WTC11 (cell line): Measurements from ENCODE around the gene TEDC2. TPM values are rescaled to one million over a fixed set of nuclear protein-coding genes. Genes with fewer than 3 reads are reported as not detected.

Source experiments
- ATAC-seq: fragments of 200-7000 bp; cut with Tn5 transposase; 2 replicates; pipeline ENCODE4 v1.10.0; 2021; ENCODE audit warnings: mild to moderate bottlenecking, moderate library complexity
- CTCF ChIA-PET: fragments of 300-600 bp; sonication (Branson Sonifier 250); formaldehyde crosslinking; loops from one replicate; lab custom pipeline; 2021; ENCODE audit warnings: antibody characterized with exemption; lab: Charles Lee
- POLR2A ChIA-PET: fragments of 350-600 bp; sonication (Branson Sonifier 250); formaldehyde crosslinking; loops from one replicate; lab custom pipeline; 2021; ENCODE audit warnings: antibody characterized with exemption; lab: Charles Lee
- DNase-seq: peaks from one replicate; pipeline ENCODE4 v3.0.0; 2021; ENCODE audit warnings: low spot score
- H3K27ac Mint-ChIP-seq: 2 replicates; pipeline ENCODE4 v1.8.0; 2021; ENCODE audit warnings: mixed read lengths
- H3K27me3 Mint-ChIP-seq: 2 replicates; pipeline ENCODE4 v1.8.0; 2021; ENCODE audit warnings: low read depth, mild to moderate bottlenecking, moderate library complexity, mixed read lengths
- H3K36me3 Mint-ChIP-seq: 2 replicates; pipeline ENCODE4 v1.8.0; 2021; ENCODE audit warnings: mixed read lengths
- H3K4me1 Mint-ChIP-seq: 2 replicates; pipeline ENCODE4 v1.8.0; 2022; ENCODE audit warnings: mixed read lengths
- H3K4me3 Mint-ChIP-seq: 2 replicates; pipeline ENCODE4 v1.8.0; 2021; ENCODE audit warnings: mild to moderate bottlenecking, moderate library complexity, mixed read lengths
- H3K9me3 Mint-ChIP-seq: 2 replicates; pipeline ENCODE4 v1.8.0; 2021; ENCODE audit warnings: mixed read lengths
- ARID4B ChIP-seq: sonication (generic); formaldehyde crosslinking; IDR thresholded peaks from 2 replicates; pipeline ENCODE4 v1.8.0; 2023; ENCODE audit warnings: missing genetic modification reagents, mild to moderate bottlenecking, borderline replicate concordance
- ATF1 ChIP-seq: sonication (generic); formaldehyde crosslinking; IDR thresholded peaks from 2 replicates; pipeline ENCODE4 v1.8.1; 2023; ENCODE audit warnings: mild to moderate bottlenecking, moderate library complexity, missing genetic modification reagents
- CBFB ChIP-seq: sonication (generic); formaldehyde crosslinking; IDR thresholded peaks from 2 replicates; pipeline ENCODE4 v1.8.1; 2022; ENCODE audit warnings: mild to moderate bottlenecking, low read depth, missing genetic modification reagents
- ETV6 ChIP-seq: sonication (generic); formaldehyde crosslinking; IDR thresholded peaks from 2 replicates; pipeline ENCODE4 v1.8.1; 2022; ENCODE audit warnings: mild to moderate bottlenecking, missing genetic modification reagents
- FOXP1 ChIP-seq: sonication (generic); formaldehyde crosslinking; IDR thresholded peaks from 2 replicates; pipeline ENCODE4 v1.8.0; 2022; ENCODE audit warnings: missing genetic modification reagents, mild to moderate bottlenecking, moderate library complexity, borderline replicate concordance
- GRHL2 ChIP-seq: fragments of 250-450 bp; sonication (Bioruptor Pico); IDR thresholded peaks from 2 replicates; pipeline ENCODE4 v1.8.0; 2022; ENCODE audit warnings: mild to moderate bottlenecking, moderate library complexity; ENCODE audit not compliant: insufficient replicate concordance, severe bottlenecking
- MXD4 ChIP-seq: fragments of 250-450 bp; sonication (Bioruptor Pico); IDR thresholded peaks from 2 replicates; pipeline ENCODE4 v1.8.0; 2021; ENCODE audit warnings: mild to moderate bottlenecking, moderate library complexity, borderline replicate concordance
- MYBL2 ChIP-seq: sonication (generic); formaldehyde crosslinking; IDR thresholded peaks from 2 replicates; pipeline ENCODE4 v1.8.1; 2023; ENCODE audit warnings: mild to moderate bottlenecking, moderate library complexity, missing genetic modification reagents
- NR3C1 ChIP-seq: sonication (generic); formaldehyde crosslinking; conservative IDR thresholded peaks from 2 replicates; pipeline ENCODE4 v1.8.1; 2023; ENCODE audit warnings: low read depth, mild to moderate bottlenecking, missing genetic modification reagents
- SOX15 ChIP-seq: fragments of 250-450 bp; sonication (Bioruptor Pico); IDR thresholded peaks from 2 replicates; pipeline ENCODE4 v1.9.0; 2021; ENCODE audit warnings: mild to moderate bottlenecking
- SP1 ChIP-seq: sonication (generic); formaldehyde crosslinking; conservative IDR thresholded peaks from 2 replicates; pipeline ENCODE4 v1.8.1; 2022; ENCODE audit warnings: missing genetic modification reagents
- TEAD1 ChIP-seq: sonication (generic); formaldehyde crosslinking; IDR thresholded peaks from 2 replicates; pipeline ENCODE4 v1.8.0; 2022; ENCODE audit warnings: mild to moderate bottlenecking, missing genetic modification reagents
- USF2 ChIP-seq: sonication (generic); formaldehyde crosslinking; IDR thresholded peaks from 2 replicates; pipeline ENCODE4 v1.8.1; 2023; ENCODE audit warnings: mild to moderate bottlenecking, missing genetic modification reagents, moderate library complexity
- ZMAT4 ChIP-seq: fragments of 250-450 bp; sonication (Bioruptor Pico); IDR thresholded peaks from 2 replicates; pipeline ENCODE4 v1.9.0; 2021; ENCODE audit warnings: mild to moderate bottlenecking
- ZNF232 ChIP-seq: sonication (generic); formaldehyde crosslinking; IDR thresholded peaks from 2 replicates; pipeline ENCODE4 v1.8.0; 2022; ENCODE audit warnings: mild to moderate bottlenecking, missing genetic modification reagents
- ZNF263 ChIP-seq: sonication (generic); formaldehyde crosslinking; IDR thresholded peaks from 2 replicates; pipeline ENCODE4 v1.8.1; 2022; ENCODE audit warnings: low read depth, mild to moderate bottlenecking, moderate library complexity, missing genetic modification reagents
- ZNF396 ChIP-seq: fragments of 250-450 bp; sonication (Bioruptor Pico); IDR thresholded peaks from 2 replicates; pipeline ENCODE4 v1.8.0; 2021; ENCODE audit warnings: mild to moderate bottlenecking, moderate library complexity, borderline replicate concordance
- ZNF423 ChIP-seq: fragments of 250-450 bp; sonication (Bioruptor Pico); IDR thresholded peaks from 2 replicates; pipeline ENCODE4 v2.1.2; 2022; ENCODE audit warnings: mild to moderate bottlenecking, moderate library complexity
- ZNF425 ChIP-seq: fragments of 250-450 bp; sonication (Bioruptor Pico); conservative IDR thresholded peaks from 2 replicates; pipeline ENCODE4 v1.9.0; 2021; ENCODE audit warnings: mild to moderate bottlenecking
- ZNF671 ChIP-seq: fragments of 250-450 bp; sonication (Bioruptor Pico); IDR thresholded peaks from 2 replicates; pipeline ENCODE4 v1.8.0; 2021; ENCODE audit warnings: mild to moderate bottlenecking
- total RNA-seq: library from RNA; stranded (reverse); gene quantifications from 3 replicates; pipeline ENCODE4 v1.2.3, GENCODE V29; 2021
- TF ChIP-seq, protein P1 (sequence below): sonication (generic); formaldehyde crosslinking; IDR thresholded peaks from 2 replicates; pipeline ENCODE4 v1.8.1; 2022; ENCODE audit warnings: missing genetic modification reagents, borderline replicate concordance
- TF ChIP-seq, protein P2 (sequence below): sonication (generic); formaldehyde crosslinking; IDR thresholded peaks from 2 replicates; pipeline ENCODE4 v1.8.1; 2022; ENCODE audit warnings: low read depth, mild to moderate bottlenecking, moderate library complexity, missing genetic modification reagents, borderline replicate concordance

Gene TEDC2
- total RNA-seq, 1 experiment from 2014 or later: 61.6 TPM

DNA sequence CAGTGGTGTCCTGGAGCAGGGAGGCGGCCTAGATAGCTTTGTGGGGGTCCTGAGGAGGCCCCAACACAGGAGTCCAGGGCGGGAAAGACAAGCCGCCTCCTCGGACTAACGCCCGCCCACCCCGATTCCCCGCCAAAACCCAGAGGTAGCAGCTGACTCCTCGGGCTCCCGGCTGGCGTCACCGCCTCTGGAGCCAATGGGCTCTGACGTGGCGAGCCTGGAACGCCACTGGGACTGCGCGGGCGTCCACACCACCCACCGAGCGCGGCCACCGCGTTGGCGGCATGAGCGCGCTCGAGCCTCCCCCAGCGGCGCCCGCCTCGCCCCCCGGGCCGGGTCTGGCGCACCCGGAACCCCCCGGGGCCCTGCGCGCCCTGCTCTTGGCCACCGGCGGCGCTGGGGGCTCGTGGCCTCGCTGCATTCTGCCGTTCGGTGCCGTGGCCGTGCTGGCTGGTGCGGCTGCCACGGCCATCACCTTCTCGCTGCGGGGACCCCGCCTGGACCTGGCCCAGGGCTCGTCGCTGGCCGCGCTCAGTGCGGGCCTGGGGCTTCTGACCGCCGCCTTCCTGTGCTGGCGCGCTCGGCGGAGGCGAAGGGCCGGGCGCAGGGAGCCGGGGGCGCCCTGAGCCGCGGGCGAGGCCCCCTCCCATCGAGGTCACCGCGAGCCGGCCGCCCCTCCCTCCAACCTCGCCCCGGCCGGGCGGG lies 7.8 kb downstream of the TEDC2 start:
- DNase-seq (peak; percentile 73), ATAC-seq (peak; percentile 38)
- Mint-ChIP-seq H3K27me3 (peaks cover 30% of the 10 kb centered on the region), H3K4me3 (peak overlapping the region; percentile 59), H3K9me3 (no peaks in the 10 kb centered on the region), H3K27ac (no peak overlapping the region), H3K4me1 (peaks cover 14% of the 10 kb centered on the region), H3K36me3 (peaks cover 6% of the 10 kb centered on the region; the same call in 1 of the 2 replicates)
- ChIA-PET POLR2A (interaction anchor here (0.6 to 3.3 kb wide), 4 partner anchors 8 to 1136 kb away, joined by 3 to 15 read pairs (median 4); partner anchors contain the start of gene TEDC2), CTCF (interaction anchor here (0.5 to 5.9 kb wide), 6 partner anchors 27 to 587 kb away, joined by 3 to 53 read pairs (median 4); partner anchors contain the start of genes ATP6V0C, CCNF and ECI1)
- TF ChIP-seq ETV6 (CRISPR knock-in tag) (0 out of 2 replicates have a peak, but pooled peaks have one; percentile 27), ZNF263 (CRISPR knock-in tag) (no peak), MXD4 (CRISPR knock-in tag) (no peak), ZNF396 (CRISPR knock-in tag) (no peak), USF2 (CRISPR knock-in tag) (peak; percentile 34), ZNF232 (CRISPR knock-in tag) (0 out of 2 replicates have a peak, but pooled peaks have one; percentile 3), MYBL2 (CRISPR knock-in tag) (0 out of 2 replicates have a peak, but pooled peaks have one; percentile 37), ZNF425 (CRISPR knock-in tag) (no peak), TEAD1 (CRISPR knock-in tag) (peak; percentile 44; the same call in 1 of the 2 replicates), SP1 (CRISPR knock-in tag) (0 out of 2 replicates have a peak, but pooled peaks have one; percentile 39), ZNF671 (CRISPR knock-in tag) (no peak), CBFB (CRISPR knock-in tag) (no peak), ZNF423 (peak; percentile 87), FOXP1 (CRISPR knock-in tag) (peak; percentile 27; the same call in 1 of the 2 replicates), SOX15 (CRISPR knock-in tag) (no peak), GRHL2 (CRISPR knock-in tag) (no peak), ATF1 (CRISPR knock-in tag) (no peak), ARID4B (CRISPR knock-in tag) (peak; percentile 52; the same call in 1 of the 2 replicates), NR3C1 (CRISPR knock-in tag) (no peak), ZMAT4 (no peak)
- TF ChIP-seq, protein P1, sequence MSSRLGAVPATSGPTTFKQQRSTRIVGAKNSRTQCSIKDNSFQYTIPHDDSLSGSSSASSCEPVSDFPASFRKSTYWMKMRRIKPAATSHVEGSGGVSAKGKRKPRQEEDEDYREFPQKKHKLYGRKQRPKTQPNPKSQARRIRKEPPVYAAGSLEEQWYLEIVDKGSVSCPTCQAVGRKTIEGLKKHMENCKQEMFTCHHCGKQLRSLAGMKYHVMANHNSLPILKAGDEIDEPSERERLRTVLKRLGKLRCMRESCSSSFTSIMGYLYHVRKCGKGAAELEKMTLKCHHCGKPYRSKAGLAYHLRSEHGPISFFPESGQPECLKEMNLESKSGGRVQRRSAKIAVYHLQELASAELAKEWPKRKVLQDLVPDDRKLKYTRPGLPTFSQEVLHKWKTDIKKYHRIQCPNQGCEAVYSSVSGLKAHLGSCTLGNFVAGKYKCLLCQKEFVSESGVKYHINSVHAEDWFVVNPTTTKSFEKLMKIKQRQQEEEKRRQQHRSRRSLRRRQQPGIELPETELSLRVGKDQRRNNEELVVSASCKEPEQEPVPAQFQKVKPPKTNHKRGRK: no peak
- TF ChIP-seq, protein P2, sequence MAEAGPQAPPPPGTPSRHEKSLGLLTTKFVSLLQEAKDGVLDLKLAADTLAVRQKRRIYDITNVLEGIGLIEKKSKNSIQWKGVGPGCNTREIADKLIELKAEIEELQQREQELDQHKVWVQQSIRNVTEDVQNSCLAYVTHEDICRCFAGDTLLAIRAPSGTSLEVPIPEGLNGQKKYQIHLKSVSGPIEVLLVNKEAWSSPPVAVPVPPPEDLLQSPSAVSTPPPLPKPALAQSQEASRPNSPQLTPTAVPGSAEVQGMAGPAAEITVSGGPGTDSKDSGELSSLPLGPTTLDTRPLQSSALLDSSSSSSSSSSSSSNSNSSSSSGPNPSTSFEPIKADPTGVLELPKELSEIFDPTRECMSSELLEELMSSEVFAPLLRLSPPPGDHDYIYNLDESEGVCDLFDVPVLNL (CRISPR knock-in tag): no peak
